ENCODE data around the gene SLC35A5.

Gene SLC35A5

GRCh38 chr3:112623213-112623612 lies 61.4 kb downstream of the SLC35A5 start:
- no peak for FAIRE-seq

GRCh38 chr3:112623717-112624116 lies 61.9 kb downstream of the SLC35A5 start:
- no peak for FAIRE-seq

More at GRCh38 chr3:112623213-112623612, 61.4 kb downstream of the SLC35A5 start:
- no peak for DNase-seq (ENCODE audit: low spot score)

GRCh38 chr3:112627419-112627818 lies 65.6 kb downstream of the SLC35A5 start:
- no peak for FAIRE-seq
- DNase-seq (ENCODE audit: low spot score) = no peak

More at GRCh38 chr3:112623717-112624116, 61.9 kb downstream of the SLC35A5 start:
- DNase-seq (ENCODE audit: low spot score) = no peak

- no peak for FAIRE-seq
Observed at GRCh38 chr3:112627919-112628466, 66.1 kb downstream of the SLC35A5 start.

GRCh38 chr3:112629425-112629824 lies 67.6 kb downstream of the SLC35A5 start:
- FAIRE-seq (peak; percentile 85), DNase-seq (ENCODE audit: low spot score) (peak; percentile 56)

More at GRCh38 chr3:112627919-112628466, 66.1 kb downstream of the SLC35A5 start:
- no peak for DNase-seq (ENCODE audit: low spot score)

GRCh38 chr3:112631257-112631656 lies 69.4 kb downstream of the SLC35A5 start:
- FAIRE-seq (no peak), DNase-seq (ENCODE audit: low spot score) (no peak)

GRCh38 chr3:112632596-112632995 lies 70.8 kb downstream of the SLC35A5 start:
- DNase-seq (ENCODE audit: low spot score) = no peak

GRCh38 chr3:112633191-112633590 lies 71.3 kb downstream of the SLC35A5 start:
- FAIRE-seq (no peak), DNase-seq (ENCODE audit: low spot score) (no peak)

More at GRCh38 chr3:112632596-112632995, 70.8 kb downstream of the SLC35A5 start:
- no peak for FAIRE-seq

GRCh38 chr3:112633757-112634156 lies 71.9 kb downstream of the SLC35A5 start:
- FAIRE-seq (no peak), DNase-seq (ENCODE audit: low spot score) (no peak)

GRCh38 chr3:112634786-112635541 lies 73.1 kb downstream of the SLC35A5 start:
- DNase-seq (ENCODE audit: low spot score) = no peak

More at GRCh38 chr3:112634786-112635541, 73.1 kb downstream of the SLC35A5 start:
- no peak for FAIRE-seq

Data from RCC 7860 (cell line).